HCT116 (cell line): ENCODE results near the gene PHF19. TPM values are rescaled to one million over a fixed set of nuclear protein-coding genes. Genes with fewer than 3 reads are reported as not detected.
A peak's percentile ranks its signal among the peaks of the same experiment; 100 is the strongest.

Experiments
- ATAC-seq: fragments of 200-7000 bp; cut with Tn5 transposase; 2 replicates; pipeline ENCODE4 v1.9.1; 2020; ENCODE audit warnings: mild to moderate bottlenecking, moderate library complexity
- BruUV-seq: library from RNA; stranded (reverse); fragments of 400-500 nt; replicated peaks from 2 replicates; lab custom pipeline; 2021; lab: Mats Ljungman, UMichigan
- CTCF ChIA-PET: fragments of 300-600 bp; sonication (Branson Sonifier 250); formaldehyde crosslinking; loops from one replicate; lab custom pipeline; 2021; ENCODE audit warnings: antibody characterized with exemption; lab: Charles Lee
- POLR2A ChIA-PET: fragments of 300-600, 350-600 bp; sonication (Branson Sonifier 250); formaldehyde crosslinking; loops from one replicate; lab custom pipeline; 2021; ENCODE audit warnings: antibody characterized with exemption; lab: Charles Lee
- RAD21 ChIA-PET, 2 experiments: fragments of 300-600 bp; sonication (Branson Sonifier 250); formaldehyde crosslinking; loops; one replicate each; lab custom pipeline; 2023; ENCODE audit warnings: low total read pairs in 2 of 2; ENCODE audit not compliant: uncharacterized antibody in 2 of 2, unreplicated experiment in 2 of 2, low non-redundant PET in 1 of 2; lab: Charles Lee
- DNase-seq: peaks from one replicate; pipeline ENCODE4 v3.0.0-alpha.2; 2010; ENCODE audit warnings: low read depth, low spot score
- H2AFZ ChIP-seq: fragments of 200-600 bp; shearing (Covaris generic), sonication (generic); 2 replicates; pipeline ENCODE4 v1.6.1; 2017; ENCODE audit warnings: low read depth, mixed run types, mixed read lengths, antibody characterized with exemption, low read length; ENCODE audit not compliant: poor library complexity, severe bottlenecking
- H3K27ac ChIP-seq: 2 replicates; pipeline ENCODE4 v1.5.1; 2012; ENCODE audit warnings: low read depth, low read length
- H3K27me3 ChIP-seq: fragments of 200-600 bp; sonication (generic); 2 replicates; pipeline ENCODE4 v1.6.1; 2016; ENCODE audit warnings: mixed run types, low read length, mixed read lengths; ENCODE audit not compliant: insufficient read depth
- H3K36me3 ChIP-seq, 2 experiments: fragments of 200-500 bp in 1 of 2; fragments of 200-600 bp in 1 of 2; sonication (Bioruptor generic) in 1 of 2; sonication (generic) in 1 of 2; 2 replicates each; pipeline versions ENCODE4 v1.5.1 to v1.6.1; 2014 to 2016; ENCODE audit warnings: low read length in 2 of 2, inconsistent platforms in 1 of 2, mixed read lengths in 1 of 2, mixed run types in 1 of 2; ENCODE audit not compliant: insufficient read depth in 2 of 2, control insufficient read depth in 1 of 2
- H3K4me1 ChIP-seq, 2 experiments: fragments of 200-600 bp in 1 of 2; sonication (generic) in 1 of 2; 2 replicates each; pipeline versions ENCODE4 v1.5.1 to v1.6.1; 2012 to 2017; ENCODE audit warnings: low read length in 2 of 2, inconsistent platforms in 1 of 2, mild to moderate bottlenecking in 1 of 2, mixed read lengths in 1 of 2, mixed run types in 1 of 2, moderate library complexity in 1 of 2; ENCODE audit not compliant: insufficient read depth in 2 of 2, control insufficient read depth in 1 of 2
- H3K4me2 ChIP-seq: fragments of 200-600 bp; sonication (generic); 2 replicates; pipeline ENCODE4 v1.6.1; 2017; ENCODE audit warnings: mixed run types, low read length, mixed read lengths
- H3K4me3 ChIP-seq, 2 experiments: fragments of 200-600 bp in 1 of 2; sonication (generic) in 1 of 2; replicated peaks in 1 of 2; 2 replicates each; pipeline ENCODE4 v1.5.1; 2011 to 2016; ENCODE audit warnings: low read length in 2 of 2, control low read depth in 1 of 2, low read depth in 1 of 2, mild to moderate bottlenecking in 1 of 2, mixed read lengths in 1 of 2, mixed run types in 1 of 2
- H3K79me2 ChIP-seq: fragments of 200-600 bp; sonication (generic); 2 replicates; pipeline ENCODE4 v1.6.1; 2017; ENCODE audit warnings: mild to moderate bottlenecking, mixed run types, low read length, moderate library complexity, mixed read lengths; ENCODE audit not compliant: insufficient read depth
- H3K9ac ChIP-seq: fragments of 200-600 bp; sonication (generic); 2 replicates; pipeline ENCODE4 v1.6.1; 2016; ENCODE audit warnings: low read length, mixed read lengths
- H3K9me2 ChIP-seq: fragments of 200-600 bp; sonication (generic), shearing (Covaris generic); 2 replicates; pipeline ENCODE4 v1.6.1; 2017; ENCODE audit warnings: mixed run types, mild to moderate bottlenecking, moderate library complexity; ENCODE audit not compliant: insufficient read depth
- H3K9me3 ChIP-seq, 2 experiments: fragments of 200-500 bp in 1 of 2; fragments of 200-600 bp in 1 of 2; sonication (Bioruptor generic) in 1 of 2; sonication (generic) in 1 of 2; 2 replicates each; pipeline ENCODE4 v1.6.1; 2014 to 2017; ENCODE audit warnings: low read length in 2 of 2, mixed read lengths in 2 of 2, inconsistent platforms in 1 of 2, low read depth in 1 of 2, mild to moderate bottlenecking in 1 of 2, mixed run types in 1 of 2, moderate library complexity in 1 of 2; ENCODE audit not compliant: control insufficient read depth in 1 of 2, insufficient read depth in 1 of 2
- H4K20me1 ChIP-seq: fragments of 200-600 bp; sonication (generic), shearing (Covaris generic); 2 replicates; pipeline ENCODE4 v1.6.1; 2017; ENCODE audit warnings: mixed run types, mild to moderate bottlenecking, moderate library complexity; ENCODE audit not compliant: insufficient read depth
- CBX3 ChIP-seq: IDR thresholded peaks from 2 replicates; pipeline ENCODE4 v1.6.1; 2012; ENCODE audit warnings: low read depth
- CEBPB ChIP-seq: IDR thresholded peaks from 2 replicates; pipeline ENCODE4 v1.6.1; 2012; ENCODE audit warnings: low read depth
- CTCF ChIP-seq, 3 experiments: fragments of 200-600 bp in 1 of 3; sonication (generic) in 1 of 3; IDR thresholded peaks in 2 of 3; conservative IDR thresholded peaks in 1 of 3; 2 replicates each; pipeline ENCODE4 v1.5.1; 2012 to 2017; ENCODE audit warnings: low read depth in 2 of 3, low read length in 2 of 3, antibody characterized with exemption in 1 of 3, borderline replicate concordance in 1 of 3, control low read depth in 1 of 3, mild to moderate bottlenecking in 1 of 3, mixed read lengths in 1 of 3, mixed run types in 1 of 3, moderate library complexity in 1 of 3; ENCODE audit not compliant: insufficient read depth in 1 of 3
- ELF1 ChIP-seq: IDR thresholded peaks from 2 replicates; pipeline ENCODE4 v1.6.1; 2012; ENCODE audit warnings: low read depth, borderline replicate concordance
- EZH2 ChIP-seq: fragments of 200-600 bp; sonication (generic); IDR thresholded peaks from 2 replicates; pipeline ENCODE4 v1.6.1; 2017; ENCODE audit warnings: antibody characterized with exemption, mixed run types
- EZH2phosphoT487 ChIP-seq: fragments of 200-600 bp; IDR thresholded peaks from 2 replicates; pipeline ENCODE4 v1.6.1; 2018; ENCODE audit warnings: antibody characterized with exemption, borderline replicate concordance
- FOSL1 ChIP-seq: IDR thresholded peaks from 2 replicates; pipeline ENCODE4 v1.6.1; 2012; ENCODE audit warnings: low read depth
- POLR2A ChIP-seq: IDR thresholded peaks from 2 replicates; pipeline ENCODE4 v1.7.0; 2011; ENCODE audit warnings: borderline replicate concordance; ENCODE audit not compliant: insufficient read depth, insufficient read length; ENCODE audit errors: extremely low read depth
- POLR2AphosphoS5 ChIP-seq: IDR thresholded peaks from 2 replicates; pipeline ENCODE4 v1.6.1; 2011; ENCODE audit warnings: mild to moderate bottlenecking, low read depth, low read length, moderate library complexity
- RAD21 ChIP-seq: IDR thresholded peaks from 2 replicates; pipeline ENCODE4 v1.6.1; 2012; ENCODE audit warnings: low read depth, mild to moderate bottlenecking
- REST ChIP-seq: IDR thresholded peaks from 2 replicates; pipeline ENCODE4 v1.6.1; 2012; ENCODE audit warnings: low read depth
- SIN3A ChIP-seq: IDR thresholded peaks from 2 replicates; pipeline ENCODE4 v1.6.1; 2012; ENCODE audit warnings: low read depth
- SRF ChIP-seq: IDR thresholded peaks from 2 replicates; pipeline ENCODE4 v1.6.1; 2012; ENCODE audit warnings: low read depth
- TCF7L2 ChIP-seq: IDR thresholded peaks from 2 replicates; pipeline ENCODE4 v1.7.0; 2011; ENCODE audit warnings: borderline replicate concordance, inconsistent platforms; ENCODE audit not compliant: insufficient read depth, insufficient read length; ENCODE audit errors: extremely low read depth
- ZFX ChIP-seq: fragments of 450-650 bp; IDR thresholded peaks from 2 replicates; pipeline ENCODE4 v1.6.1; 2017
- ZNF274 ChIP-seq: fragments of 200-500 bp; sonication (Bioruptor generic); IDR thresholded peaks from 2 replicates; pipeline ENCODE4 v1.6.1; 2014; ENCODE audit warnings: mild to moderate bottlenecking, low read depth, low read length, inconsistent platforms
- intact Hi-C: fragments of 100-400 bp; cut with micrococcal nuclease; formaldehyde crosslinking; loops from 2 replicates; pipeline ENCODE4 v1.10.0; 2022
- total RNA-seq: library from RNA; stranded (reverse); gene quantifications from one replicate; pipeline ENCODE4 v1.2.1, GENCODE V29; 2021; ENCODE audit not compliant: unreplicated experiment

The PHF19 gene
- total RNA-seq, 1 experiment from 2014 or later: 74.0 TPM

DNA sequence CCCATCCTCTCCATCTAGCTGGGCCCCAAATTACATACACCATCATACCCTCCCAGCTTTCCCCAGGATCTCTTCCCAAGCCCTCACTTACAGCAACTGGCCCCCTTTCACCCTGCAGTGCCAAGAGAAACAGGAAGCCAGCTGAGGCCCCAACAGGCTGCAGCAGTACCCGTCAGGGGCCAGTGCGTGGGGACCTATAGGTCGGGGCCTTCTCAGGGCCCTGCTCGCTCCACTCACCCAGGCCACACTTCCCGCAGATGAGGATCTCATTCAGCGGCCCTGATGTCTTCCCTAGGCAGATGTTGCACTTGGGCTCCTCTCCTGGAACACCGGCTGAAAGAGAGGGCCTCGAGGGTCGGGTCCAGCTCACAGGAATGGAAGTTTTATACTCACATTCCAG, 6.8 kb downstream of the PHF19 start:
- no peaks in the 10 kb centered on the region for H4K20me1 ChIP-seq
- H3K9ac ChIP-seq: no peak overlapping the region
- CTCF ChIA-PET: interaction anchor here (1.1 kb wide), 1 partner anchor 67 kb away, joined by 3 read pairs; no protein-coding TSS in a partner anchor
- H2AFZ ChIP-seq: no peak overlapping the region
- H3K4me3 ChIP-seq: no peak overlapping the region
- ATAC-seq (no peak), DNase-seq (no peak)
- intact Hi-C loops: no loop called here
- H3K27me3 ChIP-seq: no peaks in the 10 kb centered on the region
- no TSS peak for BruUV-seq
- H3K9me3 ChIP-seq: no peaks in the 10 kb centered on the region
- peak overlapping the region; percentile 54; the same call in 1 of the 2 replicates for H3K27ac ChIP-seq
- peaks cover 36 to 47% of the 10 kb centered on the region in 2 experiments for H3K4me1 ChIP-seq
- TF ChIP-seq CEBPB: no peak
- no peak for TF ChIP-seq FOSL1
- TF ChIP-seq EZH2: no peak
- TF ChIP-seq SRF: no peak
- TF ChIP-seq ZFX: no peak
- no peak for TF ChIP-seq ZNF274
- no peak for TF ChIP-seq POLR2AphosphoS5
- RAD21 ChIA-PET: no interaction called here
- H3K4me2 ChIP-seq: no peak overlapping the region
- POLR2A ChIA-PET: no interaction called here
- peaks cover 0 to 28% of the 10 kb centered on the region in 2 experiments; a peak in 1 of 4 replicates for H3K36me3 ChIP-seq
- no peaks in the 10 kb centered on the region for H3K9me2 ChIP-seq
- peaks cover 11% of the 10 kb centered on the region for H3K79me2 ChIP-seq

DNA sequence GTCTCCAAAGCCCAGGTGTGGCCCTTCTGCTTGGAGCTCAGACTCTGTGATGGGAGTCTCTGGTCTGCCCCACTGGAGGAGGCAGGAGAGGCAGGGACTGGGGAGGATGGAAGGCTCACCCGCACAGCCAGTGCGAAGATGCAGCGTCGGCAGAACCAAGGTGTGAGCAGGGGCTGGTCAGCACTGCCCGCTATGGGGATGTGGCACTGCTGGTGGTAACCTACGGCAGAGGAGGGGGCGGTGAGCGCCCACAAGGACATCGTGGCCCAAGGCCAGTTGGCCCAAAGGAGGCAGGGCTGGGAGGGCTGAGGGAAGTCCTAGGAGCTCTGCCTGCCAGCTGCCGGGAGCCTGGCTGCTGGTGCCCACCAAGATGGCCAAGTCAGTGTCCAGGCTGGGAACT, 7.3 kb downstream of the PHF19 start:
- H3K36me3 ChIP-seq: peaks cover 0 to 28% of the 10 kb centered on the region in 2 experiments; a peak in 1 of 4 replicates
- ChIA-PET POLR2A (no interaction called here), RAD21 (no interaction called here), CTCF (interaction anchor here (1.1 kb wide), 1 partner anchor 67 kb away, joined by 3 read pairs; no protein-coding TSS in a partner anchor)
- H2AFZ ChIP-seq: no peak overlapping the region
- H3K79me2 ChIP-seq: peaks cover 6% of the 10 kb centered on the region
- H3K9ac ChIP-seq: no peak overlapping the region
- no peaks in the 10 kb centered on the region for H3K9me2 ChIP-seq
- H3K4me2 ChIP-seq: 0 out of 2 replicates have a peak overlapping the region, but pooled peaks have one; percentile 79
- no peaks in the 10 kb centered on the region for H3K9me3 ChIP-seq
- H3K4me1 ChIP-seq: peaks cover 31 to 42% of the 10 kb centered on the region in 2 experiments
- no peaks in the 10 kb centered on the region for H4K20me1 ChIP-seq
- ATAC-seq (no peak), DNase-seq (no peak)
- no peaks in the 10 kb centered on the region for H3K27me3 ChIP-seq
- peak overlapping the region; percentile 54 for H3K27ac ChIP-seq
- intact Hi-C loops: loop anchor here (2.0 kb wide), 1 partner anchor 27 kb away; the partner anchor contains the start of gene PSMD5
- BruUV-seq: no TSS peak
- no peak overlapping the region for H3K4me3 ChIP-seq
- TF ChIP-seq TCF7L2 (no peak), EZH2phosphoT487 (no peak), FOSL1 (no peak), ZFX (no peak), SRF (no peak), REST (no peak), CTCF (IDR thresholded peaks at IDR 0.05 in 2 of 3, conservative IDR thresholded peaks at IDR 0.05 in 1 of 3; ENCODE audit: borderline replicate concordance in 1 of 3, insufficient read depth in 1 of 3, low read depth in 2 of 3, low read length in 2 of 3) (no peak), RAD21 (no peak), CBX3 (no peak), SIN3A (no peak), POLR2A (no peak), CEBPB (no peak), ZNF274 (no peak), EZH2 (no peak), ELF1 (no peak)
